Right atrium auricular region (tissue), 2 donors: Measurements from ENCODE around the gene COTL1. TPM values are rescaled to one million over a fixed set of nuclear protein-coding genes. Genes with fewer than 3 reads are reported as not detected.

Source experiments
- DNase-seq: peaks from one replicate; pipeline ENCODE4 v3.0.0-alpha.2; 2019; ENCODE audit warnings: low spot score
- H3K27ac ChIP-seq, 2 donors: fragments of 200-600 bp; sonication (generic); 1 replicate in 1 of 2; 2 replicates in 1 of 2; pipeline ENCODE4 v1.5.1; 2016 to 2019
- H3K27me3 ChIP-seq, 2 donors: fragments of 200-600 bp; sonication (generic); one replicate each; pipeline versions ENCODE4 v1.5.1 to v1.6.0; 2017 to 2019
- H3K36me3 ChIP-seq: fragments of 200-600 bp; sonication (generic); one replicate; pipeline ENCODE4 v1.5.1; 2016
- H3K4me1 ChIP-seq, 2 donors: fragments of 200-600 bp; sonication (generic); one replicate each; pipeline versions ENCODE4 v1.5.1 to v1.6.0; 2017 to 2019
- H3K4me3 ChIP-seq, 2 donors: fragments of 200-600 bp; sonication (generic); 1 replicate in 1 of 2; 2 replicates in 1 of 2; pipeline ENCODE4 v1.5.1; 2017 to 2019; ENCODE audit warnings: mild to moderate bottlenecking in 1 of 2, moderate library complexity in 1 of 2
- H3K9me3 ChIP-seq, 2 donors: fragments of 200-600 bp; sonication (generic); one replicate each; pipeline ENCODE4 v1.5.1; 2019
- CTCF ChIP-seq, 2 donors: fragments of 200-600 bp; sonication (generic); IDR thresholded peaks; one replicate each; pipeline ENCODE4 v1.5.1; 2019; ENCODE audit warnings: antibody characterized with exemption in 2 of 2
- total RNA-seq, 2 donors: library from RNA; depleted of rRNA; stranded (reverse); fragments of >200 nt; gene quantifications; one replicate each; pipeline ENCODE4 v1.1.0, GENCODE V29; 2016

COTL1 gene
- total RNA-seq, 2 donors from 2014 or later, result 8.0 to 27.1 TPM

GRCh38 chr16:84661418-84662060, 43.7 kb upstream of the COTL1 start:
- Histone ChIP-seq H3K9me3 (no peaks in the 10 kb centered on the region), H3K27me3 (no peaks in the 10 kb centered on the region), H3K36me3 (peaks cover 84% of the 10 kb centered on the region), H3K4me3 (no peak overlapping the region), H3K27ac (no peak overlapping the region), H3K4me1 (no peaks in the 10 kb centered on the region)
- TF ChIP-seq CTCF (IDR thresholded peaks at IDR 0.05), result no peak
- DNase-seq, result no peak

GRCh38 chr16:84660973-84661372, 43.1 kb upstream of the COTL1 start:
- no peak for DNase-seq
- Histone ChIP-seq H3K27me3 (no peaks in the 10 kb centered on the region), H3K36me3 (peaks cover 88% of the 10 kb centered on the region), H3K4me1 (no peaks in the 10 kb centered on the region), H3K27ac (no peak overlapping the region), H3K4me3 (no peak overlapping the region), H3K9me3 (no peaks in the 10 kb centered on the region)
- no peak for TF ChIP-seq CTCF (IDR thresholded peaks at IDR 0.05)

- no peak for TF ChIP-seq CTCF (IDR thresholded peaks at IDR 0.05)
- no peak overlapping the region for H3K27ac ChIP-seq
- DNase-seq, result no peak
- no peaks in the 10 kb centered on the region for H3K27me3 ChIP-seq
- peaks cover 85% of the 10 kb centered on the region for H3K36me3 ChIP-seq
- H3K4me3 ChIP-seq, result no peak overlapping the region
- H3K4me1 ChIP-seq, result no peaks in the 10 kb centered on the region
- H3K9me3 ChIP-seq, result no peaks in the 10 kb centered on the region
These were observed 41.9 kb upstream of the COTL1 start for GRCh38 chr16:84659656-84660300.

- DNase-seq, result no peak
- no peak for TF ChIP-seq CTCF (IDR thresholded peaks at IDR 0.05)
- H3K4me1 ChIP-seq, result no peaks in the 10 kb centered on the region
- no peak overlapping the region for H3K27ac ChIP-seq
- peaks cover 78% of the 10 kb centered on the region for H3K36me3 ChIP-seq
- H3K9me3 ChIP-seq, result no peaks in the 10 kb centered on the region
- H3K4me3 ChIP-seq, result no peak overlapping the region
- no peaks in the 10 kb centered on the region for H3K27me3 ChIP-seq
These were observed 40.8 kb upstream of the COTL1 start for GRCh38 chr16:84658690-84659089.

- H3K36me3 ChIP-seq, result peaks cover 76% of the 10 kb centered on the region
- DNase-seq, result no peak
- no peaks in the 10 kb centered on the region for H3K9me3 ChIP-seq
- TF ChIP-seq CTCF (IDR thresholded peaks at IDR 0.05), result no peak
- no peak overlapping the region for H3K27ac ChIP-seq
- H3K4me1 ChIP-seq, result no peaks in the 10 kb centered on the region
- no peak overlapping the region for H3K4me3 ChIP-seq
- H3K27me3 ChIP-seq, result no peaks in the 10 kb centered on the region
These were observed 39.5 kb upstream of the COTL1 start for GRCh38 chr16:84657229-84657837.
